Heart left ventricle (tissue), 13 donors: Measurements from ENCODE around the gene INSIG2.

ENCODE experiments used
- CTCF ChIP-seq, 12 donors: fragments of 200-600 bp; sonication (generic) in 4 of 12; IDR thresholded peaks; one replicate each; pipeline versions ENCODE4 v1.5.0 to v1.8.0; 2018 to 2022; ENCODE audit warnings: antibody characterized with exemption in 12 of 12, mild to moderate bottlenecking in 5 of 12
- POLR2A ChIP-seq, 2 donors: fragments of 450-650 bp; IDR thresholded peaks; one replicate each; pipeline ENCODE4 v1.6.1; 2017; ENCODE audit warnings: antibody characterized with exemption in 2 of 2, mild to moderate bottlenecking in 2 of 2, moderate library complexity in 2 of 2
- donor health status: ischemic (EF 13 %, LVEDD 7.1; RV severe dilation, severe dysfunction).
- donor health status: DM: no; HTN: yes; CAD: no.
- donor health status: DM: no; HTN: no; CAD: no.
- donor health status: ischemic (EF 25% LVEDD 6.9; RV normal size, moderate dysfunction).
- donor health status: ischemic (EF 25% LVEDD 5.7; RV mildly dilated, moderate dysfunction).
- donor health status: ischemic (EF 35%, LVEDD 5.7; RV mildly dilated, moderate dysfunction).
- donor health status: nonischemic (EF 11% LVEDD 7.7; RV severe dilation, severe dysfunction).
- donor health status: DM: yes; HTN: yes; CAD: no.
- donor health status: PGD.
- donor health status: ischemic (EF 29% LVEDD 5.4; RV normal size, mild dysfunction).
- donor health status: nonischemic (EF 23%, LVEDD 6.1; RV moderate dilation, normal function).

GRCh38 chr2:118048401-118048800 lies 39.9 kb upstream of the INSIG2 start:
- no peak for TF ChIP-seq CTCF (IDR thresholded peaks at IDR 0.05)
- no peak for TF ChIP-seq POLR2A (IDR thresholded peaks at IDR 0.05)
